ENCODE data around the gene GRK2.
A peak's percentile ranks its signal among the peaks of the same experiment; 100 is the strongest.
"Not testable (repeated sequence)": the region's sequence is repeated elsewhere in the genome, so short reads cannot be mapped to it uniquely, and the experiment has no call there.

Gene GRK2

DNA sequence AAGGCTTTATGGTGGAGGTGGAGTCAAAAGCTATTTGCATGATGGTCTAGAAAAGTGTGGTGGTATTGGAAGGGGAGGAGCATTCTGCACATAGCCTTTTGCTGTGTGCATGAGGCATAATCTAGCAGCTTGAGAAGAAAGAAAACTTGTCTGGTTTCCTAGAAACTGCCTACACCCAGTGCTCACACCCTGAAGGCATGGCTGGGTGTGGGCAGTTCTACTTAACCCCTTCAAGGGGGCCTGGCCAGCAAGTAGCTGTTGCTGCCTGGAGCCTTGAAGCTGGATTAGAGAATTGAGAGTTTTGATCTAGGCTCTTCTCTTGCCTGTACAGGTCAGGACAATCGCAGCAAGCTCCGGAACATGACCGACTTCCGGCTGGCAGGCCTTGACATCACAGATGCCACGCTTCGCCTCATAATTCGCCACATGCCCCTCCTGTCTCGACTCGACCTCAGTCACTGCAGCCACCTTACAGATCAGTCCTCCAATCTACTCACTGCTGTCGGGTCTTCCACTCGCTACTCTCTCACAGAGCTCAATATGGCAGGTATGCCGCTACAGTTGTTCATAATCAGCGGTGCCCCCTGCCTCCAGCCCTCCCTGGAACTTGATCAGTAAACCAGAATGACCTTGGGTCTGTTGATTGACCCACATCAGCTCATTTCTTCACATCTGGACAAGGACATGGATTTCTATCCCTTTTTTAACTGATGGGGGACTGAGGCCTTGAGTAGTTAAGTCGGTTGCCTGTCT is 12.2 kb upstream of the GRK2 start:
- DNase-seq (ENCODE audit: extremely low read depth in 1 of 2, low read depth in 1 of 2) = no peak

DNA sequence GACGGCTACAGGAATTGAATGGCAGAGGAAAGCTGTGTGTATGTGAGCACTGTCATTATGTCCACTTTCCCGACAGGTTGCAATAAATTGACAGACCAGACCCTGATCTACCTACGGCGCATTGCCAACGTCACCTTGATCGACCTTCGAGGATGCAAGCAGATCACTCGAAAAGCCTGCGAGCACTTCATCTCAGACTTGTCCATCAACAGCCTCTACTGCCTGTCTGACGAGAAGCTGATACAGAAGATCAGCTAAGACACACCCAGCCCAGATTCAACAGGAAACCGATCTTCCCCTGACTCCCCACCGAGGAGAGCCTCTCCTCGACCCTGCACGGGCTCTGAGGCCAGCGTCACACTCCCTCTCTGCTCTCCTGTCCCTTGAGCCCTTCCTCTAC is 11.5 kb upstream of the GRK2 start:
- no peak for DNase-seq (ENCODE audit: extremely low read depth in 1 of 2, low read depth in 1 of 2)

DNA sequence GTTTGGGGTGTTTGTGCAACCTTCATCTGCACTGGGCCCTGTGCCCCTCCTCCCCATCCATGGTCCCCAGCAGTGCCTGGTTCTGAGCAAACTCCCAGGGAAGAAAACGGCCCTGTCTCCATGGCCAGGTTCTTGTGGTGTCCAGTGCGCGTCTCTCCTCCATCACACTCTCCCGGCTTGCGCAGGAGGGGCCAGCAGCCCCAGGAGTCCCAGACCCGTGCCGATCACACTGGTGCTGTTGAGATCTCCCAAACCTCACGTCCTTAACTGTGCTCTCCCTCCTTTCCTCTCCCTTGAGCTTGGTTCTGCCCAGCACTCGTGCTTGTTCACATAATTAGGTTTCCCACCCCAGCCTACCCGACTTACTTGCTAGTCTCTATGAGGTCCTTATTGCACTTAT is 10.9 kb upstream of the GRK2 start:
- DNase-seq (ENCODE audit: extremely low read depth in 1 of 2, low read depth in 1 of 2) = no peak

DNA sequence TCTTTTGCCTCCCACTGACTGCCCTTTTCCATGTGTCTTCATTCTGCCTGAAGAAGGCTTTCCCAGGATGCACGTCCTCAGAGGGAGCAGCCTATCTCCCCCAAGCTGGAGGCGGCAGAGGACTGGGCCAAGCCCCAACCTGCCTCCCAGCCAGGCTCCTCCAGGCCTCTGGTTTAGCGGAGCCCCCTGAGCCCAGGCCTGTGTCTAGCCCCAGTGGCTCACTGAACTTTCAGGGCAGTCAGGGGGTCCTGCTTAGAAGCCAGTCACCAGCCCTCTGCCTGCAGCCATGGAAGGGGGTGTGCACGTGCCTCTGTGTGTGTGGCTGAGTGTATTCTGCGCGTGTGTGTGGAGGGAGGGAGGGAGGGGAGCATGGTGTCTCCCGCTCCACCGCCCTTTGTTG is 10.4 kb upstream of the GRK2 start:
- no peak for DNase-seq (ENCODE audit: extremely low read depth in 1 of 2, low read depth in 1 of 2)

DNA sequence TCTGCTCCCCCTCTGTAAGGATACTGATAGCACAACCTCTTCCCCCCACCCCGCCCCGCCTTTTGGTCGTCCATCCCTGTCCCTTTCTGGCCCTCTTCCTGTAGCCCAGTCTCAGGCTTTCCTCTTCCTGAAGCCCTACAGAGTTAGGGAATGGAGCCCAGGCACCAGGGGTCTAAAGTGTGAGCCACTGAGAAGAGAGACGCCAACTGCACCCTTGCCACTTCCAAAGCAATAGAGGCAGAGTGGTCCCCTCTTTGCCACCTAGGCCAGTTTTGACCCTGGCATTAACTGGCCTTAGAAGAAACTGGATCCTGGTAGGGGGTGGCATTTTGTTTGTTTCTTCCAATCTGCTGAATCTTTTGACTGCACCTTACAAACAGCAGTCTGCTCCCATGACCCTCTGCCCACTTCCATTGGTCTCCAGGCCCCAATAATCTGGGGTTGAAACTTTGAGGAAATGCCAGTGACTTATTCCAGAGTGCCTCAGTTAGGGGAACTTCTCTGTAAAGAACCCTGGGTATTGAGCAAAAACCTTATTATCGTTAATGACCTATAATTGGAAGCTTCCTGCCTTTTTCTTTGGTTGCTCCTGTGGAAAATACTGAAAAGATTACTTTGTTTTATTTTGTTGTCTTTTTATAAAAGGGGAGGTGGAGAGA is 9.7 kb upstream of the GRK2 start:
- no peak for DNase-seq (ENCODE audit: extremely low read depth in 1 of 2, low read depth in 1 of 2)

DNA sequence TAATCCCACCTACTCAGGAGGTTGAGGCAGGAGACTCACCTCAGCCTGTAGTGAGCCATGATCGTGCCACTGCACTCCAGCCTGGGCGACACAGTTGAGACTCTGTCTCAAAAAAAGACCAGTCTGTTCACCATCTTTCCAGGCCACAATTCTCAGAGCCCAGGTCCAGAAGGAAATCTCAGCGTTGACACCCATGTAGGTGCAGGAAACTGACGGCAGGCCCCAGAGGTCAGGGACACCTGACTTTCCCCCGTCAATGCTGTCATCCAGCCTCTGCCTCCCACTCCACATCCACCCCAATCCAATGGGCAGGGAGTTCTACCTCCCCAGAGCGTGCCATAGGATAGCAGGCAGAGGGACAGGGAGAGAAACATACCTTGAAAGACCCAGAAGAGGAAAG is 5.9 kb upstream of the GRK2 start:
- no peak for DNase-seq (ENCODE audit: extremely low read depth in 1 of 2, low read depth in 1 of 2)

DNA sequence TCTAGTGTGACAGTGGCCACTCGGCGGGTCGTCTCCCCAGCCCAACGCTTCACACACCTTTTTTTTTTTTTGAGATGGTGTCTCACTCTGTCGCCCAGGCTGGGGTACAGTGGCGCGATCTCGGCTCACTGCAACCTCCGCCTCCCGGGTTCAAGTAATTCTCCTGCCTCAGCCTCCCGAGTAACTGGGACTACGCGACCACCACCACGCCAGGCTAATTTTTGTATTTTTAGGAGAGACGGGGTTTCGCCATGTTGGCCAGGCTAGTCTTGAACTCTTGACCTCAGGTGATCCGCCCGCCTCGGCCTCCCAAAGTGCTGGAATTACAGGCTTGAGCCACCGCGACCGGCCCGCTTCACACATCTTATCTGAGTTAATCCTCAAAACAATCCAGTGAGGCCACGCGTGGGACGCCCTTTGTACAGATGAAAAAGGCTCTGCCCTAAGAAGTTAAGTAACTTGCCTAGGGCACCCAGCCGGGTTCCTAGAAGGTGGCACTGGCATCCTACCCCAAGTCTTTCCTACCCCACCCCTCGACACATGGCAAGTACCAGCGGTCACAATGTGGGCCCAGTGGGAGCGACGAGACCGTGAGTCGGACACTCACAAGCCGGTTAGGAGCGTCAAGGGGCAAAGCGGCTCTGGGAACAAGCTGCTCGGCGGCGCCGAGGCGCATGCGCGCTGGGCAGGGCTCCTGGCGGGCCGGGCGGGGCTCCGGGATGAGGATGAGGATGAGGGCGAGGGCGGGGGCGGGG is 5.2 kb upstream of the GRK2 start:
- DNase-seq (ENCODE audit: extremely low read depth in 1 of 2, low read depth in 1 of 2) = not testable (repeated sequence)

DNA sequence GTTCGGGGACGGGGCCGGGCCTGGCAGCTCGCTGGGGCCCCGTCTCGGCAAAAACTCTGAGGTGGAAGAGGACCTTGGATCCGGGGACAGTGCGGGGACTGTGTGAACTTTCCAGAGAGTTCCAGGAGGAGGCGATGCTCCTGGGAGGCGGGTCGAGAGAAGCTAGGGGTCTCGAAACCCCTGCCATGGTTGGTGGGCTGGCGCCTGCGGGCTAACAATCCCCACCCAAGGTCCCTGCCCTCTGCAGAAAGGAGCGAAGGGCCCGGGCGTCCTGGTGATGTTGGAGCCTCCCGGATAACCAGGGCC is 4.7 kb upstream of the GRK2 start:
- DNase-seq (ENCODE audit: extremely low read depth in 1 of 2, low read depth in 1 of 2) = no peak

DNA sequence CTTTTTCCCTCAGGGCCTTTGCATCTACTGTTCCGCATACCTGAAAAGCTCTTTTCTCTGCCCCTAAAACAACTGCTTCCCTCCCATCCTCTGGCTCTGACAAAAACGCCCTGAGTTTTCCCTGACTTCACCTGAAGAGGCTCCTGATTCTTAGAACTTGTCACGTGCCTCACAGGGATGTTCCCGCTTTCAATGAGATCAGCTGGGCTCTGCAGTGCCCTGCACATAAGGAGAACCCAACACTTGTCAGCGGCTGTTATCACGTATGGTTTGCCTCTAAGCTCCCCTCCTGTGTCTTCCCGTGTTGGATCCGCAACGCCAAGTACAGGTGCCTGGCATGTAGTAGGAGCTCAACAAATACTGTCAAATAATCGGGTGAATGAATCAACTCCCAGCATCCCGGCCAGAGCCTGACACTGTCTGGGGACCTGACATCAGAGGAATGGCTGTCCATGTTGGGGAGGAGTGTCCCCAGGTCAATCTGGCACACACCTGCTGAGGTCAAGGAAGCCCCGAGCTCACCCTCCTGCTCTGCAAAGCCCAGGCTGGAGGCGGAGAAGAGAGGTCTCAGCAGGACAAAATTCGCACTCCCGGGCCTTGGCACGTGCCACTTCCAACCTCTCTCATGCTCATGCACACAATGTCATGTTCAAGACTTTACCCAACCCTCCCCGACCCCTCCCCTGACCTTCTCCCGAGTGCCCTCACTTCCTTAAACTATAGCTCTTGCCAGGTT is 4.2 kb upstream of the GRK2 start:
- DNase-seq (ENCODE audit: extremely low read depth in 1 of 2, low read depth in 1 of 2) = no peak

DNA sequence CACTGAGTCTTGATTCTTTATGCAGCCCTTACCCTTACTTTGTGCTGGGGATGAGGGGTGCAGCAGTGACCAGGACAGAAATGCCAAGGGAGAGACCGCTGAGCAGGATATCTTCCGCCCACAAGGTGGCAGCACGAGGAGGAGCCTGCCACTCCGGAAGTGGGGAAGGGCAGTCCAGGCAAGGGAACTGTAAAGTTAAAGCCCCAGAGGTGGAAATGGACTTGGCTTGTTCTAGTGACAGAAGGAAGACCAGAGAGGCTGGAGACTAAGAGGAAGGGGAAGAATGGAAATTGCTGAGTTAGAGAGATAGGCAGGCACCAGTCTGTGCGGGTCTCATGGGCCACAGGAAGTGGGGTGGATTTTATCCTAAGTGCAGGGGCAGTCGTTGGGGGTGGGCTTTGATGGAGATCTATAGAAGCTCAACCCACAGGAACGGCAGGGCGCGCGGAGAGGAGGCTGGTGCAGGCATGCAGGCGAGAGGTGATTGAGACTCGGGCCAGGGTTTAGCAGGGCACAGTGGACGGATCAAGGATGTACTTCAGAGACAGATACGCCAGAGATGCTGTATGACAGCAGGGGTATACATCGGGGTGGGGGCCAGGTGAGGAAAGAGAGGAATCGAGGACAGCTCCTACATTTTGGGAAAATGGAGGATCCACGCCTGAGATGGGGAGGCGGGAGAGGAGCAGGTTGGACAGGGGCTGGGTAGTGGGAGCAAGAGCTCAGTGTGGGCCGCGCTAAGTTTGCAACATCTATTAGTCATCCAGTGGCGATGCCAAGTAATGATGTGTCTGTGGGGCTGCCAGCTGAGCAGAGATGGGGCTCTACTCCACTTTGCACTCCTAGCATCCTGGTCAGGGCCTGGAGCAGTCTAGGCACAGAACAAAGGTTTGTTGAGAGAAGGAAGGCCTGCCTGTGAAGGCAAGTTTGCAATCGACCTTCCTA is 3.3 kb upstream of the GRK2 start:
- peak in 1 of 2 donors; percentile 58 for DNase-seq (ENCODE audit: extremely low read depth in 1 of 2, low read depth in 1 of 2)

DNA sequence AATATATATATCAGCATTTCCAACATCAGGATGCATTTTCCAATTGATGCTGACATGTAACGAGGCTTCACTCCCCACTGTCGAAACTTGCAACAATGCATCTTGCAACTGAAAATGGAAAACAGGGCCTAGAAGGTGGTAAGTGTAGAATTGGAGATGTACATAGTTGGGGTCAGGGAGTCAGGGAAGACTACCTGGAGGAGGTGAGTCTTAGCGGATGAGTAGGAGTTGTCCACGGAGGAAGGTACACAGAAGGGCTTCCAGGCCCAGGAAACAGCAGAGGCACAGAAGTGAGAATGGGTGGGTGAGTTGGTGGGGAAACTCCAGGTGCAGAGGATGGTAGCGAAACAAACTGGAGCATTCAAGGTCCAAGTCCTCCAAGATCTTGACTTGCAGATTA is 2.0 kb upstream of the GRK2 start:
- DNase-seq (ENCODE audit: extremely low read depth in 1 of 2, low read depth in 1 of 2) = no peak

DNA sequence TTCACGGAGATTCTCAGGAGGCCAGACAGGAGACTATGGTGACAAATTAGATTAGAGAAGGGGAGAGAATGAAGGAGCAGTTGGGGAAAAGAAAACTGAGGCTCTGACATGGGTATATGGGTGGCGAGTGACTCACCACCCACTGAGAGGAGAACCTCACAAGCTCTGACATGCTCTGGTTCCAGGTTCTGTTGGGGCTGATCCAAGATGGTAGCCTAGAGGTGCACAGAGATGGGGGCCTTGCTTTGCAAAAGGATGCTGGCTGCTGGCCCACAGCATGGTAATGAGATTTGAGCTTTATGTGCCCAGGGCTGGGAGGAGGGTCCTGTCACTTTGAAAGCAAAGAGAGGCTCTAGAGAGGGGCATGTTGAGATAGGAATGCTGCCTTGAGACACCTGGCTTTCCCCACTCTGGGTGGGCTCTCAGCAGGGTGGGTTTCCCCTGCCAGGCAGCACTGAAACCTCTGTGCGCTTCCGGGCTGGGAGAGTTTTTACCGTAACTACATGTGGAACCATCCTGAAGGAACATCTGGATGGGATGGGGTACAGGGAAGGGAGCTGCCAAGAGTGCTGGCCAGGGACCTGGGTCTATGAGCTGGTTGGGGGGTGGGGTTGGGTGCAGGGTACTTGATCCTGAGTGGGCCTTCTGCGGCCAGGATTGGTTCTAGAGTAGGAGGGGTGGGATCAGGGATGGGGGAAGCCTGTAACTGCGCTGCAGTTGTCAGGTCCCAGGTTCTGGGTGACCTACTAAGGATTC is 1.2 kb upstream of the GRK2 start:
- DNase-seq (ENCODE audit: extremely low read depth in 1 of 2, low read depth in 1 of 2) = no peak

DNA sequence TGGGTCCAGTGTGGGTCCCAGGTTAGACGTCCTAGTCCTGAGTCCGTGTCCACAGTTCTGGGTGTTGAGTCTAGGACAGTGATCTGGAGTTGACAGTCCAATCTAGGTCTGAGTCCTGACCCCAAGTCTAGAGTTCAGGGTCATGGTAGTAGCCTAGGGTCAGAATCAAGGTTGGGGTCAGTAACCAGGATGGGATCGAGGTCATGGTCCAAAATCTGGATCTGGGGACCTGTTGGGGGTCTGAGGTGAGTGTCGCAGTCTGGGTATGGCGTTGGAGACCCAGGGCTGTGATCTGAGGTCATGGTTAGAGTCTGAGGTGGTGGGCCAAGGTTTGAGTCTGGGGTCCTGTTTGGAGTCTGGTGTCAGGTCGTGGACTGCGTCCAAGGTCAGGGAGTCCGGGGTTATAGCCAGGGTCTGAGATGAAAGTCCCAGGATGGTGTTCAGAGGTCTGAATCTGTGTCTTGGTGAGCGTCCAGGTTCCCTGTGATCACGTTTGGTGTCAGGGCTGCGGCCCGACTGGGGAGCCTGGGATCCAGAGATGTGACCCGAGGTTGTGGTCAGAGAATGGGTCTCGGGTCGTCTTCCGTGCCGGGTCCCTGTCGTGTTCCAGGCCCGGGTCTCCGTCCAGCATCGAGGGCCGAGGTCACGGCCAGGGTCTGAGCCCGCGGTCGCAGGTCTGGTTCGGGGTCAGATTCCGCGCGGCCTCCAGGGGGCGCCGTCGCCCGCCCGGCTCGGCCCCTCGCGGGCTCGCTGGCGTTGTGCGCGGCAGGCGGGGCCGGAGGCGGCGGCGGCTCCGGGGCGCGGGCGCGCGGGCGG is 432 bp upstream of the GRK2 start:
- peak in 1 of 2 donors; percentile 72 for DNase-seq (ENCODE audit: extremely low read depth in 1 of 2, low read depth in 1 of 2)

DNA sequence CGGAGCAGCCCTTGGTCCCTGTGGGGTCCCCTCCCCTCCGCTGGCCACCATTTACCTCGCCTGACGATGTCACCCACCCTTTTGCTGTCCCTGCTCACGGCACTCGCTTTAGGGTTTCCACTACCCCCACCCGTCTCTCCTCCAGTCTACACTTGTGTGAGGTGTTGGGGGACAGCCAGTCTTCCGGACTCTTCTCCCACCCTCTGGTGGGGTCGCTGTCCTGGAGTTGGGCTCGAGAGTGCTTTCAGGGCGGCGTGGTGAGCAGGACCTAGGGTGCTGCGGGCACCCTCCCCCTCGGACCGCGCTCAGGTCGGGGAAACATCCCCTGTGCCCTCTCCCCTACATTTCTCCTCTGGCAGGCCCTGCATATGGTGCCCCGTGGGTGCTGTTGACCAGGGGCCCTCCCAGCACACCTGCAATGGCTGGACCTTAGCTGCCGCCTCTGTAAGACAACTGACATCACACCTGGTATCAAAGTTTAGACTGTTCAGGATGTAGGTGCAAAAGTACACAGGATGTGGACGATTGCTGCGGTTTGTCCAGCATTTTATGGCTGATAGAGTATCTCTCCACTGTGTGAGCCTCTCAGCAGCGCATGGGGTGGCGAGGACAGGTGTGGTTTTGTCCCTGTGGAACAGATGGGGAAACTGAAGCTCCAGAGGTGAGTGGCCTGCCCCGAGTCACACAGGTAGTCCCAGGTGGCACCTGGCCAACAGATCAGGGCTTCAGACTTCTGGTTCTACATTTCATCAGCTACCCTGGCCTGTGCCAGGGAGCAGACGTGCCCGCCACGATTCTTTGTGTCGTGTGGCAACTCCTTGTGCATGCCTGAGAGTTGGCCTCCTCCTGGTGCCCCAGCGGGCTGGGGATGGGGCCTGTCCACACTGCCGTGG is 1.2 kb downstream of the GRK2 start:
- no peak for DNase-seq (ENCODE audit: extremely low read depth in 1 of 2, low read depth in 1 of 2)

DNA sequence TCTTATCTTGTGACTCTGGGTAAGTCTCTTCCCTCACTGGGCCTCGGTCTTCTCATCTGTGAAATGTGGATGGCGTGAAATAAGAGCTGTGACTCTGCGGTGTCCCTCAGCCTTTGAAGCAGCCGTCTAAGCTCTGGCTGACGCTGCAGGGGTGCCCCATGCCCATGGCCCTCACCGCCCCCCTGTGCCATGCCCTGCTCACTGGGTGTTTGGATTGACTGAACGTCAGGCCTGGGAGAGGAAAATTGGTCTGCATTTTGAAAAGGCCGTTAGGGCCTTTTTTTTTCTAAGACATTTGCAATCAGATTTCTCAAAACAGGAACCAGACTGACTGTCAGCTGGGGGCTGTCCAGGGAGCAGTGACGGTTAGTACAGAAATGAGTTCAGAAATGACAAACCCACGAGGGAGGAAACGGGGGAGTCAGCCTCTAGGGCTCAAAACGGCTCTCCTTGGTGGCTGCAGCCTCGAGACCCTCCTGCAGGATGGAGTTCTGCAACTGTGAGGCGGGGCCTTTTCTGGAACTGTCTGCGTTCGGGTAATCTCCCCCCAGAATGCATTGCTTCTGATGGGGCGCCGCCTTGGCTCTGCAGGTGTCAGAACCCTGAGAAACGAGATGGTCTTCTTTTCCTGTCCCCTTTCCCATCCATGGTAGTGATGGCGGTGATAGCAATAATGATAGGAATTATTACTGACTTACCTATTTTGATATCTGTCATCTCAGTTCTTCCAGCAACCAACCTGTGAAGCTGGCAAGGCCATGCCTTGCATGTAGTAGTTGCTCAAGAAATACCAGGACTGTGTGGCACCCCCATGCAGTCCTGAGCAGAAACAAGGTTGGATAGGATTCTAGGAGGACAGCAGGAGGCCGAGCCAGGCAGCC is 2.0 kb downstream of the GRK2 start:
- no peak for DNase-seq (ENCODE audit: extremely low read depth in 1 of 2, low read depth in 1 of 2)

DNA sequence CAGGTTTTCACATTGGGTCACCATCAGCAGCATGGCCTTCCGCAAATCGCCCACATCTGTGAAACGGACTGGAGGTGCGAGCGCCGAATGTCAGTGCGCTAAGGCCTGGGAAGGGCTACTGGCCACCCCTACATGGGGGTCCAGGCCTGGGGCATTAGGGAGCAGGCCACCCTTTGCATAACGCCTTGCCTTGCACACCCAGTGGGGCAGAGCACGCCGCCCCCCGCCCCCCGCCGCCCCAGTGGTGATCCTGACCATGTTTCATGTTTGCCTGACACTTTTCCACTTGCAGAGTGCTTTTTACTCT is 2.6 kb downstream of the GRK2 start:
- no peak for DNase-seq (ENCODE audit: extremely low read depth in 1 of 2, low read depth in 1 of 2)

All from activated CD8-positive, alpha-beta memory T cell treated with anti-CD3 and anti-CD28 coated beads for 1 hour (primary cell).